ACHN (cell line): ENCODE data around the gene GIGYF1.
"Not testable (repeated sequence)": the region's sequence is repeated elsewhere in the genome, so short reads cannot be mapped to it uniquely, and the experiment has no call there.

Source experiments
- DNase-seq: peaks from one replicate; pipeline ENCODE4 v3.0.0-alpha.2; 2015
- in situ Hi-C: cut with HindIII; loops from 2 replicates; pipeline ENCODE4 v1.10.0; 2017; ENCODE audit warnings: low sequenced_read_pairs, low pct_ligation_motif_present, low pct_unique_long_range_greater_than_20kb

The GIGYF1 gene

GRCh38 chr7:100694098-100694745, at the start of gene GIGYF1:
Gene GIGYF1, minus strand, starts transcription at chr7:100694250. Its CDS starts 6,012 bp downstream, at chr7:100688238.
- DNase-seq, result peak; percentile 80
- in situ Hi-C loops, result no loop called here

DNA sequence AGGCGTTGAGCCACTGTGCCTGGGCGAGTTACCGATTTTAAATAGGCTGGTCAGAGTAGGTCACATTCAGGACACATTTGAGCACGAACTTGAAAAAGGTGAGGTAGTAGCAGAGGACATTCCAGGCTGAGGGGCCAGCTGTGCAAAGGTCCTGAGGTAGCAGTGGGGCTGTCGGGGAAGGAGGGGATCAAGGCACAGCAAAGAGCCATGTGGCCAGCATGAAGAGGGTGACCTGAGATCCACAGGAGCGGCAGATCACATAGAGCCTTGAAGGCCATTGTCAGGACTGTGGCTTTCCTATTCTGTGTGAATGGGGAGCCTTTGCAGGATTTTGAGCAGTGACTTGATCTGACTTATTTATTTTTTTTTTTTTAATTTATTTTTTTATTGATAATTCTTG, 45.9 kb upstream of the GIGYF1 start:
- DNase-seq, result no peak
- in situ Hi-C loops, result no loop called here

DNA sequence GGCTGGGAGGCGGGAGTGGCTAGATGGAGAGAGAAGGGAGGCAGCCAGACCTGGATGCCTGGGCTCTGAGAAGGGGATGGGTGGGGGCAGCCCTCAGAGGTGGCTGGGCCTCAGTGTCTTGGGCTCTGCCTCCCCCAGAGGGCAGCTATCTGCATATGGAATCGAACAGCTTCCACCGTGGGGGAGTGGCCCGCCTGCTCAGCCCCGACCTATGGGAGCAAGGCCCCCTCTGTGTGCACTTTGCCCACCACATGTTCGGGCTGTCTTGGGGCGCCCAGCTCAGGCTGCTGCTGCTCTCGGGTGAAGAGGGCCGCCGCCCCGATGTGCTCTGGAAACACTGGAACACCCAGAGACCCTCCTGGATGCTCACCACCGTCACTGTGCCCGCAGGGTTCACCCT, 42.6 kb upstream of the GIGYF1 start:
- in situ Hi-C loops, result no loop called here
- no peak for DNase-seq

DNA sequence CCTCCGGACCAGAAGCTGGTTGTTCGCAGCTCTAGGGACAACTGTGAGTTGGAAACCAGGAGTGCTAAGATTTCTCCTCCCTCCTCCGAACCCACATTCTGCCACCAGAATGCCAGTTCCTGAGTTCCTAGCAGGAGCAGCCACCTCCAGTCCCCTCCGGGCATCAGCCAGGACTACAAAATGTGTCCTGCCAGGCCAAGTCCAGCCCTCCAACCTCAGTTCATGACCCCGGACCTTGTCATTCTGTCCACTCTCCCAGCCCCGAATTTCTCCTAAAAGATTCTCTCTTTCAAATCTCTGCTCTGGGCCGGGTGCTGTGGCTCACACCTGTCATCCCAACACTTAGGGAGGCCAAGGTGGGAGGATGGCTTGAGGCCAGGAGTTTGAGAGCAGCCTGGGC, 41.7 kb upstream of the GIGYF1 start:
- in situ Hi-C loops, result no loop called here
- DNase-seq, result no peak

GRCh38 chr7:100731937-100732636, 38.0 kb upstream of the GIGYF1 start:
- DNase-seq, result no peak
- in situ Hi-C loops, result no loop called here

- no peak for DNase-seq
- in situ Hi-C loops, result no loop called here
Observed at GRCh38 chr7:100730136-100730800, 36.2 kb upstream of the GIGYF1 start.

- in situ Hi-C loops, result no loop called here
- no peak for DNase-seq
Observed at GRCh38 chr7:100728196-100728595, 34.1 kb upstream of the GIGYF1 start.

- in situ Hi-C loops, result no loop called here
- no peak for DNase-seq
Observed at GRCh38 chr7:100726996-100727761, 33.1 kb upstream of the GIGYF1 start.

DNA sequence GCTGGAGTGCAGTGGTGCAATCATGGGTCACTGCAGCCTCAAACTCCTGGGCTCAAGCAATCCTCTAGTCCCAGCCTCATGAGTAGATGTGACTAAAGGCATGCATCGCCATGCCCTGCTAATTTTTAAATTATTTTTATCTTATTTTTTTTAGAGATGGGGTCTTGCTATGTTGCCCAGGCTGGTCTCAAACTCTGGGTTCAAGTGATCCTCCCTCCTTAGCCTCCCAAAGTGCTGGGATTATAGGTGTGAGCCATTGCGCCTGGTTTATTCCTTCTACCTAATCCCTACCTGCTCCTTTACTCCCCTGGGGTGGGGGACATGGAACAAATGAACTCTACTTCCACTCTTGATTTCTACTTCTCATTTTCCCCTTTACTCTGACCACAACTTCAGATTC, 30.3 kb upstream of the GIGYF1 start:
- in situ Hi-C loops, result loop anchor here (25.0 kb wide), 1 partner anchor 113 kb away; the partner anchor contains the start of gene EPHB4
- DNase-seq, result not testable (repeated sequence)

GRCh38 chr7:100723732-100724275, 29.8 kb upstream of the GIGYF1 start:
- no peak for DNase-seq
- in situ Hi-C loops, result loop anchor here (25.0 kb wide), 1 partner anchor 113 kb away; the partner anchor contains the start of gene EPHB4

DNA sequence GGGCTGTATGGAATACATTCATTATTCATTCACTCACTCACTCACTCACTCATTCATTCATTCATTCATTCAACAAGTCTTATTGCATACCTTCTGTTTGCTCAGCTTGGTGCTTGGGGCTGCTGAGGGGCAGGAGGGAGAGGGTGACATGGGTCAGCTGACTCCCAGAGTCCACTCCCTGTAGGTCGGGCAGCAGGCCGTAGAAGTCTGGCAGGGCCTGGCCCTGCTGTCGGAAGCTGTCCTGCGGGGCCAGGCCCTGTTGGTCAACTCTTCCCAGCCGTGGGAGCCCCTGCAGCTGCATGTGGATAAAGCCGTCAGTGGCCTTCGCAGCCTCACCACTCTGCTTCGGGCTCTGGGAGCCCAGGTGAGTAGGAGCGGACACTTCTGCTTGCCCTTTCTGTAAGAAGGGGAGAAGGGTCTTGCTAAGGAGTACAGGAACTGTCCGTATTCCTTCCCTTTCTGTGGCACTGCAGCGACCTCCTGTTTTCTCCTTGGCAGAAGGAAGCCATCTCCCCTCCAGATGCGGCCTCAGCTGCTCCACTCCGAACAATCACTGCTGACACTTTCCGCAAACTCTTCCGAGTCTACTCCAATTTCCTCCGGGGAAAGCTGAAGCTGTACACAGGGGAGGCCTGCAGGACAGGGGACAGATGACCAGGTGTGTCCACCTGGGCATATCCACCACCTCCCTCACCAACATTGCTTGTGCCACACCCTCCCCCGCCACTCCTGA, 28.6 kb upstream of the GIGYF1 start:
- in situ Hi-C loops, result loop anchor here (25.0 kb wide), 1 partner anchor 115 kb away; the partner anchor contains the start of gene EPHB4
- no peak for DNase-seq

- DNase-seq, result no peak
- in situ Hi-C loops, result loop anchor here (25.0 kb wide), 1 partner anchor 116 kb away; the partner anchor contains the start of gene EPHB4
Observed at GRCh38 chr7:100721505-100721812, 27.4 kb upstream of the GIGYF1 start.

DNA sequence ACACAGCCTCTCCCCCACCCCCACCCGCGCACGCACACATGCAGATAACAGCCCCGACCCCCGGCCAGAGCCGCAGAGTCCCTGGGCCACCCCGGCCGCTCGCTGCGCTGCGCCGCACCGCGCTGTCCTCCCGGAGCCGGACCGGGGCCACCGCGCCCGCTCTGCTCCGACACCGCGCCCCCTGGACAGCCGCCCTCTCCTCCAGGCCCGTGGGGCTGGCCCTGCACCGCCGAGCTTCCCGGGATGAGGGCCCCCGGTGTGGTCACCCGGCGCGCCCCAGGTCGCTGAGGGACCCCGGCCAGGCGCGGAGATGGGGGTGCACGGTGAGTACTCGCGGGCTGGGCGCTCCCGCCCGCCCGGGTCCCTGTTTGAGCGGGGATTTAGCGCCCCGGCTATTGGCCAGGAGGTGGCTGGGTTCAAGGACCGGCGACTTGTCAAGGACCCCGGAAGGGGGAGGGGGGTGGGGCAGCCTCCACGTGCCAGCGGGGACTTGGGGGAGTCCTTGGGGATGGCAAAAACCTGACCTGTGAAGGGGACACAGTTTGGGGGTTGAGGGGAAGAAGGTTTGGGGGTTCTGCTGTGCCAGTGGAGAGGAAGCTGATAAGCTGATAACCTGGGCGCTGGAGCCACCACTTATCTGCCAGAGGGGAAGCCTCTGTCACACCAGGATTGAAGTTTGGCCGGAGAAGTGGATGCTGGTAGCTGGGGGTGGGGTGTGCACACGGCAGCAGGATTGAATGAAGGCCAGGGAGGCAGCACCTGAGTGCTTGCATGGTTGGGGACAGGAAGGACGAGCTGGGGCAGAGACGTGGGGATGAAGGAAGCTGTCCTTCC, 26.8 kb upstream of the GIGYF1 start:
- DNase-seq, result no peak
- in situ Hi-C loops, result loop anchor here (25.0 kb wide), 1 partner anchor 116 kb away; the partner anchor contains the start of gene EPHB4

DNA sequence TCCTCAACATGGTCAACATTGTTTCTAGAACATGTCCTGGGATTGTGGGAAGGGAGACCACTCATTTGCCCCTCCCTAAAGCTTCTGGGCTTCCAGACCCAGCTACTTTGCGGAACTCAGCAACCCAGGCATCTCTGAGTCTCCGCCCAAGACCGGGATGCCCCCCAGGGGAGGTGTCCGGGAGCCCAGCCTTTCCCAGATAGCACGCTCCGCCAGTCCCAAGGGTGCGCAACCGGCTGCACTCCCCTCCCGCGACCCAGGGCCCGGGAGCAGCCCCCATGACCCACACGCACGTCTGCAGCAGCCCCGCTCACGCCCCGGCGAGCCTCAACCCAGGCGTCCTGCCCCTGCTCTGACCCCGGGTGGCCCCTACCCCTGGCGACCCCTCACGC, 26.2 kb upstream of the GIGYF1 start, which contains the start of gene EPO:
EPO (plus strand) TSS at position 190 of the 392 bp plus-strand sequence. CDS start 513 bp downstream, outside the sequence.
- in situ Hi-C loops, result loop anchor here (25.0 kb wide), 1 partner anchor 117 kb away; the partner anchor contains the start of gene EPHB4
- no peak for DNase-seq

DNA sequence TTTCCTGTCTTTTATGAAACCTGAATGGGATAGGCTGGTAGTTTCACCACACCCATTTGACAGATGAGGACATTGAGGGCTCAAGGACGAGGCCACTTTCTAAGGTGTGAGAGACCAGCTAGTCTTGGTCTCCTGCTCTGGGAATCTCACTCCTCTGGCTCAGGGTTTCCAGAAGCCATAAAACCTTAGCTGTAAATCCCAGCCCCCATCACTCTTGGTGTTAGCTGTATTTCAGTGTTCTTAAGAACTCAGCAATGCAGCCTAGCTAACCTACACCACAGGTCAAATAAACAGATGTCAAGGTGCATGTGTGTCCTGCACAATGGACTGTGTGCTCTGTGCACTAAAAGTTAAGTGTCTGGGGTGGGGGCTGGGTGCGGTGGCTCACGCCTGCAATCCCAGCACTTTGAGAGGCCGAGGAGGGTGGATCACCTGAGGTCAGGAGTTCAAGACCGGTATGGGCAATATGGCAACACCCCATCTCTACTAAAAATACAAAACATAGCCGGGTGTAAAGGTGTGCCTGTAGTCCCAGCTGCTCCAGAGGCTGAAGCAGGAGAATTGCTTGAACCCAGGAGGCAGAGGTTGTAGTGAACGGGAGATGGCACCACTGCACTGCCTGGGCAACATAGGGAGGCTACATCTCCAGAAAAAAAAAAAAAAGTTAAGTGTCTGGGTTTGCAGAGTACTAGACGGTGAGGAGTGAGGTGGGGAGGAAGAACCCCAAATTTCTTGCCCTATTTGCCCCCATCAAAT, 25.7 kb upstream of the GIGYF1 start:
- DNase-seq, result peak; percentile 65
- in situ Hi-C loops, result loop anchor here (25.0 kb wide), 1 partner anchor 118 kb away; the partner anchor contains the start of gene EPHB4

DNA sequence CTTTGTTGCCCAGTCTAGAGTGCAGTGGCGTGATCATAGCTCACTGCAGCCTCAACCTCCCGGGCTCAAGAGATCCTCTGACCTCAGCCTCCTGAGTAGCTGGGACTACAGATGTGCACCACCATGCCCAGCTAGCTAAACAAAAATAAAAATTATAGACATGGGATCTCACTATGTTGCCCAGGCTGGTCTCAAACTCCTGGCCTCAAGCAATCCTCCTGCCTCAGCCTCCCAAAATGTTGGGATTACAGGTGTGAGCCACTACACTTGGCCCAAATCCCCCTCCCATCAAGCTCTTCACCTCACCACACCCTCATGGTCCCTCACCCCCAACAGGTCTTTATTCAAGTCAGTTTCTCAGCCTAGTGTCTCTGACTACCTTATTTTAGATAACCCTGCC, 23.0 kb upstream of the GIGYF1 start:
- in situ Hi-C loops, result loop anchor here (25.0 kb wide), 1 partner anchor 120 kb away; the partner anchor contains the start of gene EPHB4
- DNase-seq, result not testable (repeated sequence)
